Type B pancreatic cell (in vitro differentiated cells): Measurements from ENCODE around the gene OGFR. TPM values are rescaled to one million over a fixed set of nuclear protein-coding genes. Genes with fewer than 3 reads are reported as not detected.

Experiments used
- DNase-seq: peaks from one replicate; pipeline ENCODE4 v3.0.0; 2021; ENCODE audit warnings: mixed read lengths; ENCODE audit not compliant: unreplicated experiment; ENCODE audit errors: extremely low spot score
- H3K27ac Mint-ChIP-seq: 2 replicates; pipeline ENCODE4 v1.8.0; 2021; ENCODE audit warnings: mild to moderate bottlenecking, mixed read lengths
- H3K27me3 Mint-ChIP-seq: 2 replicates; pipeline ENCODE4 v1.8.0; 2021; ENCODE audit warnings: mixed read lengths
- H3K36me3 Mint-ChIP-seq: 2 replicates; pipeline ENCODE4 v1.8.0; 2021; ENCODE audit warnings: mixed read lengths
- H3K4me1 Mint-ChIP-seq: one replicate; pipeline ENCODE4 v1.8.0; 2021; ENCODE audit warnings: mixed read lengths; ENCODE audit not compliant: unreplicated experiment
- H3K4me3 Mint-ChIP-seq: 2 replicates; pipeline ENCODE4 v1.8.0; 2021; ENCODE audit warnings: mild to moderate bottlenecking, mixed read lengths
- H3K9me3 Mint-ChIP-seq: 2 replicates; pipeline ENCODE4 v1.8.0; 2021; ENCODE audit warnings: mixed read lengths
- total RNA-seq: library from RNA; stranded (reverse); gene quantifications from 2 replicates; pipeline ENCODE4 v1.2.1, GENCODE V29; 2021; ENCODE audit warnings: low replicate concordance
- TF ChIP-seq, protein P1 (sequence below): fragments of 200-600 bp; sonication (generic); conservative IDR thresholded peaks from 2 replicates; pipeline ENCODE4 v1.5.0; 2021; ENCODE audit warnings: antibody characterized with exemption, mild to moderate bottlenecking

The OGFR gene
- total RNA-seq, 1 donor from 2014 or later = 42.8 TPM

DNA sequence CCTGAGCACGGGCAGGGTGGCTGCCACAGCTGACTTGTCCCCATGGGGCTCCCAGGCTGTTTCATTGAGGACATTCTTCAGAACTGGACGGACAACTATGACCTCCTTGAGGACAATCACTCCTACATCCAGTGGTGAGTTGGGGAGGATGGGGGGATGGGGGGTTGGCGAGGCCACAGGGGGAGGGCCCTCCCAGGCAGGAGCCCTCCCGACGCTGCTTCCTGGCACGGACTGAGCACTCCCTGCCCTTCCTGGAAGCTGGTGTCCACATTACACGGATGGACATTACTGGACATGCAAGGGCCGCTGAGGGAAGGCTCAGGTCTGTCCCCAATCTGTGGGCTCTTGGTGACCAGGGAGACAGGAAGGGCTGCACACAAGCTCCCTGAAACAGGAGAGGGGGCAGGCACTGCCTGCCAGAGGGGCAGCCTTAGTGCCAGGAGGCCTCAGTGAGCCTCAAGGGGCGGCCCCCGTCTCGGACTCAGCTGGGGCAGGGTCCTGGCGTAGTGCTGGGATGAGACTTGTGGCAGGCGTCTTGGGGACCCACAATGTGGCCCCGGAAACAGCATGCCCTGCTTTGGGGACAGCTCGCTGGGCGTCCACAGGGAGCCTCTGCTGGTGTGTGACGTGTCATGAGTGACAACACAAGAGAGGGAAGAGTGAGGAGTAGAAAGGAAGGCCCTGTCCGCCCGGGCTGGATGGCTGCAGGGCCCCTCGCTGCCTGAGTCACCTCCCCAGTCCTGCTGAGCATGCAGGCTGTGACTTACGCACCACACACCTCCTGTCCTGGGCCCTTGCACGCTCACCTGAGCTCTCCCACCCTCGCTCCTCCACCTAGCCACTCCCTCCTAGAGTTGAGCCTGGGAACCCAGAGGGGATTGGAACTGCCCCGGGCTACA lies 5.1 kb downstream of the OGFR start:
- H3K4me3 Mint-ChIP-seq = no peak overlapping the region

DNA sequence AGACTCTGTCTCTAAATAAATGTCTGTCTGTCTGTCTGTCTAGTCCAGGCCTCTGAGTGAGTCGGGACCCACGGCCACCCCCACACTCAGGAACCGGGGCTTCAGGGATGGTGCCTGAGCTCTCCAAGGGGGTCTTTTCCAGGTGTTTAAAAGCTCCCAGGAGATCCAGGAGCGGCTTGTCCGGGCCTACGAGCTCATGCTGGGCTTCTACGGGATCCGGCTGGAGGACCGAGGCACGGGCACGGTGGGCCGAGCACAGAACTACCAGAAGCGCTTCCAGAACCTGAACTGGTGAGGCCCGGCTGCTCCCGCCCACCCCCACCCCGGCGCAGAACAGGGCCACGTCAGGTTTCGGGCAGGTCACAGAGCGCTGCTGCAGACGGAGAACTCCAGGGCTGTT lies 6.7 kb downstream of the OGFR start:
- Mint-ChIP-seq H3K9me3 (no peaks in the 10 kb centered on the region), H3K36me3 (no peaks in the 10 kb centered on the region), H3K4me1 (peaks cover 12% of the 10 kb centered on the region), H3K27me3 (peaks cover 13% of the 10 kb centered on the region), H3K4me3 (no peak overlapping the region), H3K27ac (no peak overlapping the region)
- TF ChIP-seq, protein P1, sequence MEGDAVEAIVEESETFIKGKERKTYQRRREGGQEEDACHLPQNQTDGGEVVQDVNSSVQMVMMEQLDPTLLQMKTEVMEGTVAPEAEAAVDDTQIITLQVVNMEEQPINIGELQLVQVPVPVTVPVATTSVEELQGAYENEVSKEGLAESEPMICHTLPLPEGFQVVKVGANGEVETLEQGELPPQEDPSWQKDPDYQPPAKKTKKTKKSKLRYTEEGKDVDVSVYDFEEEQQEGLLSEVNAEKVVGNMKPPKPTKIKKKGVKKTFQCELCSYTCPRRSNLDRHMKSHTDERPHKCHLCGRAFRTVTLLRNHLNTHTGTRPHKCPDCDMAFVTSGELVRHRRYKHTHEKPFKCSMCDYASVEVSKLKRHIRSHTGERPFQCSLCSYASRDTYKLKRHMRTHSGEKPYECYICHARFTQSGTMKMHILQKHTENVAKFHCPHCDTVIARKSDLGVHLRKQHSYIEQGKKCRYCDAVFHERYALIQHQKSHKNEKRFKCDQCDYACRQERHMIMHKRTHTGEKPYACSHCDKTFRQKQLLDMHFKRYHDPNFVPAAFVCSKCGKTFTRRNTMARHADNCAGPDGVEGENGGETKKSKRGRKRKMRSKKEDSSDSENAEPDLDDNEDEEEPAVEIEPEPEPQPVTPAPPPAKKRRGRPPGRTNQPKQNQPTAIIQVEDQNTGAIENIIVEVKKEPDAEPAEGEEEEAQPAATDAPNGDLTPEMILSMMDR = no peak
- DNase-seq = no peak

More for the DNA sequence above, 5.1 kb downstream of the OGFR start:
- no peaks in the 10 kb centered on the region for H3K36me3 Mint-ChIP-seq
- H3K27ac Mint-ChIP-seq = no peak overlapping the region
- TF ChIP-seq, protein P1 = no peak
- peaks cover 7% of the 10 kb centered on the region for H3K4me1 Mint-ChIP-seq
- no peaks in the 10 kb centered on the region for H3K9me3 Mint-ChIP-seq
- DNase-seq = no peak
- H3K27me3 Mint-ChIP-seq = no peaks in the 10 kb centered on the region

DNA sequence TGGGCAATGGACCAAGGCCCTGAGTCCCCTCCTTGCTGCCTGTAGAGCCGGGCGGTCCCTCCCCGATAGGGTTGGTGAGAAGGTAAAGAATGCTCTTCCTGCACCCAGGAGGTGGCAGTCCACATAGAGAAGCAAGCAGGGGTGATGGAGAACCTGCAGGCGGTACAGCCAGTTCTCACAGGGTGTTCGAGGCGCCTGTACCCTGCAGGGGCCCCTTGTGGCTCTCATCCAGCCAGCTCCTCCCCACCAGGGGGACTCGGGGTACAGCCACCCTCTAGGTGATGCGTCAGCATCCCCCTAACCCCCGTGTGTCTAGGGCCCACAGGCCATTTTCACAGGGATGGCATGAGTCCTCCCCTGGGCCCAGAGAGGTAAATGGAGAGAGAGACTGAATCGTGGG lies 7.1 kb downstream of the OGFR start:
- Mint-ChIP-seq H3K4me3 (no peak overlapping the region), H3K9me3 (no peaks in the 10 kb centered on the region), H3K27ac (no peak overlapping the region), H3K27me3 (peaks cover 13% of the 10 kb centered on the region), H3K36me3 (no peaks in the 10 kb centered on the region), H3K4me1 (peaks cover 11% of the 10 kb centered on the region)
- TF ChIP-seq, protein P1 = no peak
- DNase-seq = no peak

DNA sequence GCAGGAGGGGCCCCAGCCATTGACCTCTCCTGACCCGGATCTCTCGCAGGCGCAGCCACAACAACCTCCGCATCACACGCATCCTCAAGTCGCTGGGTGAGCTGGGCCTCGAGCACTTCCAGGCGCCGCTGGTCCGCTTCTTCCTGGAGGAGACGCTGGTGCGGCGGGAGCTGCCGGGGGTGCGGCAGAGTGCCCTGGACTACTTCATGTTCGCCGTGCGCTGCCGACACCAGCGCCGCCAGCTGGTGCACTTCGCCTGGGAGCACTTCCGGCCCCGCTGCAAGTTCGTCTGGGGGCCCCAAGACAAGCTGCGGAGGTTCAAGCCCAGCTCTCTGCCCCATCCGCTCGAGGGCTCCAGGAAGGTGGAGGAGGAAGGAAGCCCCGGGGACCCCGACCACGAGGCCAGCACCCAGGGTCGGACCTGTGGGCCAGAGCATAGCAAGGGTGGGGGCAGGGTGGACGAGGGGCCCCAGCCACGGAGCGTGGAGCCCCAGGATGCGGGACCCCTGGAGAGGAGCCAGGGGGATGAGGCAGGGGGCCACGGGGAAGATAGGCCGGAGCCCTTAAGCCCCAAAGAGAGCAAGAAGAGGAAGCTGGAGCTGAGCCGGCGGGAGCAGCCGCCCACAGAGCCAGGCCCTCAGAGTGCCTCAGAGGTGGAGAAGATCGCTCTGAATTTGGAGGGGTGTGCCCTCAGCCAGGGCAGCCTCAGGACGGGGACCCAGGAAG lies 7.7 kb downstream of the OGFR start:
- Mint-ChIP-seq H3K9me3 (no peaks in the 10 kb centered on the region), H3K27me3 (peaks cover 13% of the 10 kb centered on the region), H3K4me3 (no peak overlapping the region), H3K36me3 (no peaks in the 10 kb centered on the region), H3K4me1 (peaks cover 11% of the 10 kb centered on the region), H3K27ac (no peak overlapping the region)
- no peak for DNase-seq
- TF ChIP-seq, protein P1 = no peak

DNA sequence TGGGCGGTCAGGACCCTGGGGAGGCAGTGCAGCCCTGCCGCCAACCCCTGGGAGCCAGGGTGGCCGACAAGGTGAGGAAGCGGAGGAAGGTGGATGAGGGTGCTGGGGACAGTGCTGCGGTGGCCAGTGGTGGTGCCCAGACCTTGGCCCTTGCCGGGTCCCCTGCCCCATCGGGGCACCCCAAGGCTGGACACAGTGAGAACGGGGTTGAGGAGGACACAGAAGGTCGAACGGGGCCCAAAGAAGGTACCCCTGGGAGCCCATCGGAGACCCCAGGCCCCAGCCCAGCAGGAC lies 8.2 kb downstream of the OGFR start:
- peaks cover 11% of the 10 kb centered on the region for H3K4me1 Mint-ChIP-seq
- no peaks in the 10 kb centered on the region for H3K9me3 Mint-ChIP-seq
- H3K36me3 Mint-ChIP-seq = no peaks in the 10 kb centered on the region
- TF ChIP-seq, protein P1 = no peak
- H3K27ac Mint-ChIP-seq = no peak overlapping the region
- H3K4me3 Mint-ChIP-seq = no peak overlapping the region
- peaks cover 13% of the 10 kb centered on the region for H3K27me3 Mint-ChIP-seq
- no peak for DNase-seq
